GM18508 (cell line): Measurements from ENCODE around the gene SNCB.
A peak's percentile ranks its signal among the peaks of the same experiment; 100 is the strongest.

Experiments used
- ATAC-seq: cut with Tn5 transposase; IDR thresholded peaks from one replicate; pipeline ENCODE4 v1.9.1; 2021; ENCODE audit warnings: moderate number of reproducible peaks; ENCODE audit not compliant: insufficient read depth, unreplicated experiment

The SNCB gene

GRCh38 chr5:176661676-176662075, 31.3 kb upstream of the SNCB start:
- no peak for ATAC-seq

- no peak for ATAC-seq
Observed at GRCh38 chr5:176660860-176661641, 30.7 kb upstream of the SNCB start.

GRCh38 chr5:176660530-176660859, 30.2 kb upstream of the SNCB start:
- no peak for ATAC-seq

GRCh38 chr5:176659860-176660461, 29.6 kb upstream of the SNCB start:
- no peak for ATAC-seq

- ATAC-seq, result no peak
Observed at GRCh38 chr5:176659512-176659839, 29.1 kb upstream of the SNCB start.

- no peak for ATAC-seq
Observed at GRCh38 chr5:176658817-176659511, 28.6 kb upstream of the SNCB start.

- no peak for ATAC-seq
Observed at GRCh38 chr5:176658007-176658599, 27.8 kb upstream of the SNCB start.

GRCh38 chr5:176656467-176656990, 26.2 kb upstream of the SNCB start:
- no peak for ATAC-seq

GRCh38 chr5:176654856-176655255, 24.5 kb upstream of the SNCB start:
- no peak for ATAC-seq

GRCh38 chr5:176653401-176654385, 23.4 kb upstream of the SNCB start:
- no peak for ATAC-seq

- ATAC-seq, result no peak
Observed at GRCh38 chr5:176652136-176652535, 21.8 kb upstream of the SNCB start.

- ATAC-seq, result no peak
Observed at GRCh38 chr5:176651472-176651980, 21.2 kb upstream of the SNCB start.

- no peak for ATAC-seq
Observed at GRCh38 chr5:176650354-176650884, 20.1 kb upstream of the SNCB start.

- no peak for ATAC-seq
Observed at GRCh38 chr5:176648474-176649194, 18.3 kb upstream of the SNCB start.

- ATAC-seq, result no peak
Observed at GRCh38 chr5:176647843-176648473, 17.6 kb upstream of the SNCB start.

GRCh38 chr5:176647030-176647842, 16.9 kb upstream of the SNCB start, which contains the start of gene TSPAN17:
Gene TSPAN17 (plus strand): TSS chr5:176647484. CDS start chr5:176647616, 132 bp downstream.
- ATAC-seq, result peak; percentile 79

GRCh38 chr5:176646707-176647029, 16.3 kb upstream of the SNCB start:
- ATAC-seq, result peak; percentile 20
